HCT116 (cell line): ENCODE data around the gene F11. TPM values are rescaled to one million over a fixed set of nuclear protein-coding genes. Genes with fewer than 3 reads are reported as not detected.

Experiments used
- ATAC-seq: fragments of 200-7000 bp; cut with Tn5 transposase; 2 replicates; pipeline ENCODE4 v1.9.1; 2020; ENCODE audit warnings: mild to moderate bottlenecking, moderate library complexity
- BruUV-seq: library from RNA; stranded (reverse); fragments of 400-500 nt; replicated peaks from 2 replicates; lab custom pipeline; 2021; lab: Mats Ljungman, UMichigan
- CTCF ChIA-PET: fragments of 300-600 bp; sonication (Branson Sonifier 250); formaldehyde crosslinking; loops from one replicate; lab custom pipeline; 2021; ENCODE audit warnings: antibody characterized with exemption; lab: Charles Lee
- POLR2A ChIA-PET: fragments of 300-600, 350-600 bp; sonication (Branson Sonifier 250); formaldehyde crosslinking; loops from one replicate; lab custom pipeline; 2021; ENCODE audit warnings: antibody characterized with exemption; lab: Charles Lee
- RAD21 ChIA-PET, 2 experiments: fragments of 300-600 bp; sonication (Branson Sonifier 250); formaldehyde crosslinking; loops; one replicate each; lab custom pipeline; 2023; ENCODE audit warnings: low total read pairs in 2 of 2; ENCODE audit not compliant: uncharacterized antibody in 2 of 2, unreplicated experiment in 2 of 2, low non-redundant PET in 1 of 2; lab: Charles Lee
- DNase-seq: peaks from one replicate; pipeline ENCODE4 v3.0.0-alpha.2; 2010; ENCODE audit warnings: low read depth, low spot score
- H2AFZ ChIP-seq: fragments of 200-600 bp; shearing (Covaris generic), sonication (generic); 2 replicates; pipeline ENCODE4 v1.6.1; 2017; ENCODE audit warnings: low read depth, mixed run types, mixed read lengths, antibody characterized with exemption, low read length; ENCODE audit not compliant: poor library complexity, severe bottlenecking
- H3K27ac ChIP-seq: 2 replicates; pipeline ENCODE4 v1.5.1; 2012; ENCODE audit warnings: low read depth, low read length
- H3K27me3 ChIP-seq: fragments of 200-600 bp; sonication (generic); 2 replicates; pipeline ENCODE4 v1.6.1; 2016; ENCODE audit warnings: mixed run types, low read length, mixed read lengths; ENCODE audit not compliant: insufficient read depth
- H3K36me3 ChIP-seq, 2 experiments: fragments of 200-500 bp in 1 of 2; fragments of 200-600 bp in 1 of 2; sonication (Bioruptor generic) in 1 of 2; sonication (generic) in 1 of 2; 2 replicates each; pipeline versions ENCODE4 v1.5.1 to v1.6.1; 2014 to 2016; ENCODE audit warnings: low read length in 2 of 2, inconsistent platforms in 1 of 2, mixed read lengths in 1 of 2, mixed run types in 1 of 2; ENCODE audit not compliant: insufficient read depth in 2 of 2, control insufficient read depth in 1 of 2
- H3K4me1 ChIP-seq, 2 experiments: fragments of 200-600 bp in 1 of 2; sonication (generic) in 1 of 2; 2 replicates each; pipeline versions ENCODE4 v1.5.1 to v1.6.1; 2012 to 2017; ENCODE audit warnings: low read length in 2 of 2, inconsistent platforms in 1 of 2, mild to moderate bottlenecking in 1 of 2, mixed read lengths in 1 of 2, mixed run types in 1 of 2, moderate library complexity in 1 of 2; ENCODE audit not compliant: insufficient read depth in 2 of 2, control insufficient read depth in 1 of 2
- H3K4me2 ChIP-seq: fragments of 200-600 bp; sonication (generic); 2 replicates; pipeline ENCODE4 v1.6.1; 2017; ENCODE audit warnings: mixed run types, low read length, mixed read lengths
- H3K4me3 ChIP-seq, 2 experiments: fragments of 200-600 bp in 1 of 2; sonication (generic) in 1 of 2; replicated peaks in 1 of 2; 2 replicates each; pipeline ENCODE4 v1.5.1; 2011 to 2016; ENCODE audit warnings: low read length in 2 of 2, control low read depth in 1 of 2, low read depth in 1 of 2, mild to moderate bottlenecking in 1 of 2, mixed read lengths in 1 of 2, mixed run types in 1 of 2
- H3K79me2 ChIP-seq: fragments of 200-600 bp; sonication (generic); 2 replicates; pipeline ENCODE4 v1.6.1; 2017; ENCODE audit warnings: mild to moderate bottlenecking, mixed run types, low read length, moderate library complexity, mixed read lengths; ENCODE audit not compliant: insufficient read depth
- H3K9ac ChIP-seq: fragments of 200-600 bp; sonication (generic); 2 replicates; pipeline ENCODE4 v1.6.1; 2016; ENCODE audit warnings: low read length, mixed read lengths
- H3K9me2 ChIP-seq: fragments of 200-600 bp; sonication (generic), shearing (Covaris generic); 2 replicates; pipeline ENCODE4 v1.6.1; 2017; ENCODE audit warnings: mixed run types, mild to moderate bottlenecking, moderate library complexity; ENCODE audit not compliant: insufficient read depth
- H3K9me3 ChIP-seq, 2 experiments: fragments of 200-500 bp in 1 of 2; fragments of 200-600 bp in 1 of 2; sonication (Bioruptor generic) in 1 of 2; sonication (generic) in 1 of 2; 2 replicates each; pipeline ENCODE4 v1.6.1; 2014 to 2017; ENCODE audit warnings: low read length in 2 of 2, mixed read lengths in 2 of 2, inconsistent platforms in 1 of 2, low read depth in 1 of 2, mild to moderate bottlenecking in 1 of 2, mixed run types in 1 of 2, moderate library complexity in 1 of 2; ENCODE audit not compliant: control insufficient read depth in 1 of 2, insufficient read depth in 1 of 2
- H4K20me1 ChIP-seq: fragments of 200-600 bp; sonication (generic), shearing (Covaris generic); 2 replicates; pipeline ENCODE4 v1.6.1; 2017; ENCODE audit warnings: mixed run types, mild to moderate bottlenecking, moderate library complexity; ENCODE audit not compliant: insufficient read depth
- CEBPB ChIP-seq: IDR thresholded peaks from 2 replicates; pipeline ENCODE4 v1.6.1; 2012; ENCODE audit warnings: low read depth
- EZH2 ChIP-seq: fragments of 200-600 bp; sonication (generic); IDR thresholded peaks from 2 replicates; pipeline ENCODE4 v1.6.1; 2017; ENCODE audit warnings: antibody characterized with exemption, mixed run types
- JUND ChIP-seq: IDR thresholded peaks from 2 replicates; pipeline ENCODE4 v1.6.1; 2012
- POLR2A ChIP-seq: IDR thresholded peaks from 2 replicates; pipeline ENCODE4 v1.7.0; 2011; ENCODE audit warnings: borderline replicate concordance; ENCODE audit not compliant: insufficient read depth, insufficient read length; ENCODE audit errors: extremely low read depth
- RAD21 ChIP-seq: IDR thresholded peaks from 2 replicates; pipeline ENCODE4 v1.6.1; 2012; ENCODE audit warnings: low read depth, mild to moderate bottlenecking
- SIN3A ChIP-seq: IDR thresholded peaks from 2 replicates; pipeline ENCODE4 v1.6.1; 2012; ENCODE audit warnings: low read depth
- SRF ChIP-seq: IDR thresholded peaks from 2 replicates; pipeline ENCODE4 v1.6.1; 2012; ENCODE audit warnings: low read depth
- ZNF274 ChIP-seq: fragments of 200-500 bp; sonication (Bioruptor generic); IDR thresholded peaks from 2 replicates; pipeline ENCODE4 v1.6.1; 2014; ENCODE audit warnings: mild to moderate bottlenecking, low read depth, low read length, inconsistent platforms
- intact Hi-C: fragments of 100-400 bp; cut with micrococcal nuclease; formaldehyde crosslinking; loops from 2 replicates; pipeline ENCODE4 v1.10.0; 2022
- total RNA-seq: library from RNA; stranded (reverse); gene quantifications from one replicate; pipeline ENCODE4 v1.2.1, GENCODE V29; 2021; ENCODE audit not compliant: unreplicated experiment
- TF ChIP-seq, protein P1 (sequence below): IDR thresholded peaks from 2 replicates; pipeline ENCODE4 v1.6.1; 2012; ENCODE audit warnings: low read depth
- TF ChIP-seq, protein P2 (sequence below): IDR thresholded peaks from 2 replicates; pipeline ENCODE4 v1.6.1; 2012
- TF ChIP-seq, protein P3 (sequence below): IDR thresholded peaks from 2 replicates; pipeline ENCODE4 v1.6.1; 2011; ENCODE audit warnings: mild to moderate bottlenecking, low read length, moderate library complexity; ENCODE audit not compliant: insufficient replicate concordance; ENCODE audit errors: extremely low read depth
- TF ChIP-seq, protein P4 (sequence below), 3 experiments: fragments of 200-600 bp in 1 of 3; sonication (generic) in 1 of 3; IDR thresholded peaks in 2 of 3; conservative IDR thresholded peaks in 1 of 3; 2 replicates each; pipeline ENCODE4 v1.5.1; 2012 to 2017; ENCODE audit warnings: low read depth in 2 of 3, low read length in 2 of 3, antibody characterized with exemption in 1 of 3, borderline replicate concordance in 1 of 3, control low read depth in 1 of 3, mild to moderate bottlenecking in 1 of 3, mixed read lengths in 1 of 3, mixed run types in 1 of 3, moderate library complexity in 1 of 3; ENCODE audit not compliant: insufficient read depth in 1 of 3

Gene F11
- total RNA-seq, 1 experiment from 2014 or later = not detected

DNA sequence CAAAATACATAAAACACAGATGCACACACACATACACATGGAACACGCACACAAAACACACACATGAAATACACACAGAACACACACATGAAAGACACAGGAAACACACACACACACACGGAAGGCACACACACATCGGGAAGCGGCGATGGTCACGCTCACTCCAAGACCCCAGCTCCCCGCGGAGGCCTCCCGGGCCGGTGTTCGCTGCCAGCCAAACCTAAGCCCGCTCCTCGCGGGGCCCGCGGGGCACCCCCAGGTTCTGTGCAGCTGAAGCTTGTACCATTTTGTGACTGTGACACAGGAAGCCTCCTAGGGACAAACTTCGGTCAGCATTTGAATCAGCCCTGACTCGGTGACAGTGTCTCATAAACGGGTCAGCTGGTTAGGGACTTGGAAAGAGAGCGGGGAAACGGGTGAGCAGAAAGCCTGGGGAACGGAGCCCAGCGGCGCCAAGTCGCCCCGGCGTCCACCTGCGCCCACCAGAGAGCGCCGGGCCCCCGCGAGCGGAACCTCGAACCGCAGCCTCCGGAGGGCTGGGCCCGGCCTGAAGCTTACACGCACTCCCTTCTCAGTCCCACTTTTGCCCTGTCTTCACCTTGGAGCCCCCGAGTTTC lies 32.1 kb downstream of the F11 start (continued):
- TF ChIP-seq, protein P1, sequence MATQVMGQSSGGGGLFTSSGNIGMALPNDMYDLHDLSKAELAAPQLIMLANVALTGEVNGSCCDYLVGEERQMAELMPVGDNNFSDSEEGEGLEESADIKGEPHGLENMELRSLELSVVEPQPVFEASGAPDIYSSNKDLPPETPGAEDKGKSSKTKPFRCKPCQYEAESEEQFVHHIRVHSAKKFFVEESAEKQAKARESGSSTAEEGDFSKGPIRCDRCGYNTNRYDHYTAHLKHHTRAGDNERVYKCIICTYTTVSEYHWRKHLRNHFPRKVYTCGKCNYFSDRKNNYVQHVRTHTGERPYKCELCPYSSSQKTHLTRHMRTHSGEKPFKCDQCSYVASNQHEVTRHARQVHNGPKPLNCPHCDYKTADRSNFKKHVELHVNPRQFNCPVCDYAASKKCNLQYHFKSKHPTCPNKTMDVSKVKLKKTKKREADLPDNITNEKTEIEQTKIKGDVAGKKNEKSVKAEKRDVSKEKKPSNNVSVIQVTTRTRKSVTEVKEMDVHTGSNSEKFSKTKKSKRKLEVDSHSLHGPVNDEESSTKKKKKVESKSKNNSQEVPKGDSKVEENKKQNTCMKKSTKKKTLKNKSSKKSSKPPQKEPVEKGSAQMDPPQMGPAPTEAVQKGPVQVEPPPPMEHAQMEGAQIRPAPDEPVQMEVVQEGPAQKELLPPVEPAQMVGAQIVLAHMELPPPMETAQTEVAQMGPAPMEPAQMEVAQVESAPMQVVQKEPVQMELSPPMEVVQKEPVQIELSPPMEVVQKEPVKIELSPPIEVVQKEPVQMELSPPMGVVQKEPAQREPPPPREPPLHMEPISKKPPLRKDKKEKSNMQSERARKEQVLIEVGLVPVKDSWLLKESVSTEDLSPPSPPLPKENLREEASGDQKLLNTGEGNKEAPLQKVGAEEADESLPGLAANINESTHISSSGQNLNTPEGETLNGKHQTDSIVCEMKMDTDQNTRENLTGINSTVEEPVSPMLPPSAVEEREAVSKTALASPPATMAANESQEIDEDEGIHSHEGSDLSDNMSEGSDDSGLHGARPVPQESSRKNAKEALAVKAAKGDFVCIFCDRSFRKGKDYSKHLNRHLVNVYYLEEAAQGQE = no peak
- TF ChIP-seq CEBPB (no peak), SRF (no peak), POLR2A (no peak)
- TF ChIP-seq, protein P2, sequence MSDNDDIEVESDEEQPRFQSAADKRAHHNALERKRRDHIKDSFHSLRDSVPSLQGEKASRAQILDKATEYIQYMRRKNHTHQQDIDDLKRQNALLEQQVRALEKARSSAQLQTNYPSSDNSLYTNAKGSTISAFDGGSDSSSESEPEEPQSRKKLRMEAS = no peak

DNA sequence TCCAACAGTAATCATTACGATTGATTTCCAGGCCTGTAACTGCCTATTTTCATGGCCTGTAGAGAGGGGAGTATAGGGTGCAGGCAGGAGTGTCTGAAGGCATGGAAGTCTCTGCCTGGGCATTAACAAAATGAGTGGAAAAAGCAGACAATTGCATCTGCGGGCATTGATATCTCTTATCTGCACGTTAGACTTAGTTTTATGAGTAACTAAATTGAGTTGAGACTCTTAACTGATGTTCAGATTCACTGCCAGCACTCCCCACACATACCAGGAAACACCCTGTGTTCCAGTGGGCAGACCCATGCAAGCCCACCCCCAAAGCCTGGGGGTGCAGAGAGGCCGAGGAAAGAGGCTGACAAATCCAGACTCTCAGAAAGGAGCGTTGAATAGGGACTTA lies 33.3 kb downstream of the F11 start:
- no peaks in the 10 kb centered on the region for H3K4me1 ChIP-seq
- H3K9me2 ChIP-seq = no peaks in the 10 kb centered on the region
- no peaks in the 10 kb centered on the region for H3K27me3 ChIP-seq
- POLR2A ChIA-PET = no interaction called here
- intact Hi-C loops = loop anchor here (5.0 to 10.0 kb wide), 2 partner anchors 256 to 428 kb away; partner anchors contain the start of gene MTNR1A
- no peak overlapping the region for H3K27ac ChIP-seq
- H3K36me3 ChIP-seq = no peaks in the 10 kb centered on the region
- no peaks in the 10 kb centered on the region for H4K20me1 ChIP-seq
- H3K79me2 ChIP-seq = no peaks in the 10 kb centered on the region
- H2AFZ ChIP-seq = no peak overlapping the region
- BruUV-seq = no TSS peak
- ATAC-seq = no peak
- H3K4me2 ChIP-seq = no peak overlapping the region
- no peak overlapping the region for H3K4me3 ChIP-seq
- H3K9me3 ChIP-seq = no peaks in the 10 kb centered on the region
- no peak overlapping the region for H3K9ac ChIP-seq
- CTCF ChIA-PET = interaction anchor here (0.9 kb wide), 1 partner anchor 288 kb away, joined by 3 read pairs; no protein-coding TSS in a partner anchor
- RAD21 ChIA-PET = no interaction called here
- no peak for DNase-seq
- TF ChIP-seq SRF = no peak
- TF ChIP-seq, protein P3, sequence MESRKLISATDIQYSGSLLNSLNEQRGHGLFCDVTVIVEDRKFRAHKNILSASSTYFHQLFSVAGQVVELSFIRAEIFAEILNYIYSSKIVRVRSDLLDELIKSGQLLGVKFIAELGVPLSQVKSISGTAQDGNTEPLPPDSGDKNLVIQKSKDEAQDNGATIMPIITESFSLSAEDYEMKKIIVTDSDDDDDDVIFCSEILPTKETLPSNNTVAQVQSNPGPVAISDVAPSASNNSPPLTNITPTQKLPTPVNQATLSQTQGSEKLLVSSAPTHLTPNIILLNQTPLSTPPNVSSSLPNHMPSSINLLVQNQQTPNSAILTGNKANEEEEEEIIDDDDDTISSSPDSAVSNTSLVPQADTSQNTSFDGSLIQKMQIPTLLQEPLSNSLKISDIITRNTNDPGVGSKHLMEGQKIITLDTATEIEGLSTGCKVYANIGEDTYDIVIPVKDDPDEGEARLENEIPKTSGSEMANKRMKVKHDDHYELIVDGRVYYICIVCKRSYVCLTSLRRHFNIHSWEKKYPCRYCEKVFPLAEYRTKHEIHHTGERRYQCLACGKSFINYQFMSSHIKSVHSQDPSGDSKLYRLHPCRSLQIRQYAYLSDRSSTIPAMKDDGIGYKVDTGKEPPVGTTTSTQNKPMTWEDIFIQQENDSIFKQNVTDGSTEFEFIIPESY = no peak
- no peak for TF ChIP-seq SIN3A
- TF ChIP-seq ZNF274 = no peak
- TF ChIP-seq EZH2 = no peak
- TF ChIP-seq RAD21 = no peak
- TF ChIP-seq, protein P1 = no peak
- TF ChIP-seq JUND = no peak
- TF ChIP-seq, protein P4, sequence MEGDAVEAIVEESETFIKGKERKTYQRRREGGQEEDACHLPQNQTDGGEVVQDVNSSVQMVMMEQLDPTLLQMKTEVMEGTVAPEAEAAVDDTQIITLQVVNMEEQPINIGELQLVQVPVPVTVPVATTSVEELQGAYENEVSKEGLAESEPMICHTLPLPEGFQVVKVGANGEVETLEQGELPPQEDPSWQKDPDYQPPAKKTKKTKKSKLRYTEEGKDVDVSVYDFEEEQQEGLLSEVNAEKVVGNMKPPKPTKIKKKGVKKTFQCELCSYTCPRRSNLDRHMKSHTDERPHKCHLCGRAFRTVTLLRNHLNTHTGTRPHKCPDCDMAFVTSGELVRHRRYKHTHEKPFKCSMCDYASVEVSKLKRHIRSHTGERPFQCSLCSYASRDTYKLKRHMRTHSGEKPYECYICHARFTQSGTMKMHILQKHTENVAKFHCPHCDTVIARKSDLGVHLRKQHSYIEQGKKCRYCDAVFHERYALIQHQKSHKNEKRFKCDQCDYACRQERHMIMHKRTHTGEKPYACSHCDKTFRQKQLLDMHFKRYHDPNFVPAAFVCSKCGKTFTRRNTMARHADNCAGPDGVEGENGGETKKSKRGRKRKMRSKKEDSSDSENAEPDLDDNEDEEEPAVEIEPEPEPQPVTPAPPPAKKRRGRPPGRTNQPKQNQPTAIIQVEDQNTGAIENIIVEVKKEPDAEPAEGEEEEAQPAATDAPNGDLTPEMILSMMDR (IDR thresholded peaks at IDR 0.05 in 2 of 3, conservative IDR thresholded peaks at IDR 0.05 in 1 of 3; ENCODE audit: borderline replicate concordance in 1 of 3, insufficient read depth in 1 of 3, low read depth in 2 of 3, low read length in 2 of 3) = no peak
